Posterior vena cava (tissue), 2 donors: ENCODE data around the gene DOCK10. TPM values are rescaled to one million over a fixed set of nuclear protein-coding genes. Genes with fewer than 3 reads are reported as not detected.

Experiments
- DNase-seq: peaks from one replicate; pipeline ENCODE4 v3.0.0-alpha.2; 2020; ENCODE audit warnings: low spot score
- intact Hi-C, 2 donors: fragments of 100-400 bp; cut with DNase I; formaldehyde crosslinking; loops; one replicate each; pipeline versions ENCODE4 v1.14.1 to v1.14.2; 2022 to 2023
- total RNA-seq, 2 donors: library from RNA; stranded (reverse); fragmentation: NEBNext Ultra II Directional; extraction: Animal tissue kit (Norgen Biotek cat#: 25700); gene quantifications; one replicate each; pipeline ENCODE4 v1.2.1, GENCODE V29; 2021
- donor health status: DM: yes; HTN: yes; CAD: no.
- donor health status: DM: yes; HTN: yes; CAD: no.

Gene DOCK10
- total RNA-seq, 2 donors from 2014 or later, result 18.9 to 26.4 TPM

- intact Hi-C loops, result loop anchor here in 1 of 2 donors (5.0 kb wide), 1 partner anchor 281 kb away; no protein-coding TSS in a partner anchor
- DNase-seq, result no peak
Measured at GRCh38 chr2:224831530-224831929, 210.7 kb downstream of the DOCK10 start.

GRCh38 chr2:224820283-224820991 lies 221.8 kb downstream of the DOCK10 start:
- intact Hi-C loops, result no loop called here
- no peak for DNase-seq

GRCh38 chr2:224819075-224819474 lies 223.2 kb downstream of the DOCK10 start:
- intact Hi-C loops, result no loop called here
- no peak for DNase-seq

- no peak for DNase-seq
- intact Hi-C loops, result no loop called here
Measured at GRCh38 chr2:224817676-224818075, 224.6 kb downstream of the DOCK10 start.

- no peak for DNase-seq
- intact Hi-C loops, result no loop called here
Measured at GRCh38 chr2:224816816-224817215, 225.5 kb downstream of the DOCK10 start.

GRCh38 chr2:224813578-224813977 lies 228.7 kb downstream of the DOCK10 start:
- DNase-seq, result no peak
- intact Hi-C loops, result no loop called here

- no peak for DNase-seq
- intact Hi-C loops, result no loop called here
Measured at GRCh38 chr2:224807153-224807964, 234.9 kb downstream of the DOCK10 start.

- DNase-seq, result no peak
- intact Hi-C loops, result no loop called here
Measured at GRCh38 chr2:224803930-224804329, 238.3 kb downstream of the DOCK10 start.

GRCh38 chr2:224802407-224802806 lies 239.9 kb downstream of the DOCK10 start:
- DNase-seq, result no peak
- intact Hi-C loops, result no loop called here

- intact Hi-C loops, result no loop called here
- no peak for DNase-seq
Measured at GRCh38 chr2:224801360-224801759, 240.9 kb downstream of the DOCK10 start.

- intact Hi-C loops, result loop anchor here in 1 of 2 donors (5.0 kb wide), 1 partner anchor 297 kb away; no protein-coding TSS in a partner anchor
- no peak for DNase-seq
Measured at GRCh38 chr2:224799691-224800090, 242.6 kb downstream of the DOCK10 start.

- no peak for DNase-seq
- intact Hi-C loops, result loop anchor here in 1 of 2 donors (5.0 kb wide), 1 partner anchor 296 kb away; no protein-coding TSS in a partner anchor
Measured at GRCh38 chr2:224798180-224798579, 244.1 kb downstream of the DOCK10 start.

GRCh38 chr2:224796695-224797305 lies 245.5 kb downstream of the DOCK10 start:
- no peak for DNase-seq

GRCh38 chr2:224793946-224794345 lies 248.3 kb downstream of the DOCK10 start:
- DNase-seq, result no peak
- intact Hi-C loops, result no loop called here

More at GRCh38 chr2:224796695-224797305, 245.5 kb downstream of the DOCK10 start:
- intact Hi-C loops, result loop anchor here in 1 of 2 donors (5.0 kb wide), 1 partner anchor 294 kb away; no protein-coding TSS in a partner anchor

- intact Hi-C loops, result loop anchor here in 1 of 2 donors (10.0 kb wide), 1 partner anchor 432 kb away; no protein-coding TSS in a partner anchor
- no peak for DNase-seq
Measured at GRCh38 chr2:224786848-224787247, 255.4 kb downstream of the DOCK10 start.

- no peak for DNase-seq
- intact Hi-C loops, result loop anchor here in 1 of 2 donors (10.0 kb wide), 1 partner anchor 427 kb away; no protein-coding TSS in a partner anchor
Measured at GRCh38 chr2:224781400-224781799, 260.9 kb downstream of the DOCK10 start.

GRCh38 chr2:224780823-224781222 lies 261.4 kb downstream of the DOCK10 start:
- no peak for DNase-seq
- intact Hi-C loops, result loop anchor here in 1 of 2 donors (10.0 kb wide), 1 partner anchor 426 kb away; no protein-coding TSS in a partner anchor

- intact Hi-C loops, result loop anchor here in 1 of 2 donors (10.0 kb wide), 1 partner anchor 425 kb away; no protein-coding TSS in a partner anchor
- DNase-seq, result no peak
Measured at GRCh38 chr2:224780106-224780505, 262.2 kb downstream of the DOCK10 start.

- intact Hi-C loops, result loop anchor here in 1 of 2 donors (10.0 kb wide), 1 partner anchor 226 kb away; no protein-coding TSS in a partner anchor
- DNase-seq, result no peak
Measured at GRCh38 chr2:224778474-224778877, 263.8 kb downstream of the DOCK10 start.
